ENCODE results near the gene SON. TPM values are rescaled to one million over a fixed set of nuclear protein-coding genes. Genes with fewer than 3 reads are reported as not detected.

SON gene
- total and polyA plus RNA-seq, 2 of the 13 experiments (the other 11 are each of a cell fraction or from before 2014, with no cell fraction given) = 61.3 to 78.3 TPM

DNA sequence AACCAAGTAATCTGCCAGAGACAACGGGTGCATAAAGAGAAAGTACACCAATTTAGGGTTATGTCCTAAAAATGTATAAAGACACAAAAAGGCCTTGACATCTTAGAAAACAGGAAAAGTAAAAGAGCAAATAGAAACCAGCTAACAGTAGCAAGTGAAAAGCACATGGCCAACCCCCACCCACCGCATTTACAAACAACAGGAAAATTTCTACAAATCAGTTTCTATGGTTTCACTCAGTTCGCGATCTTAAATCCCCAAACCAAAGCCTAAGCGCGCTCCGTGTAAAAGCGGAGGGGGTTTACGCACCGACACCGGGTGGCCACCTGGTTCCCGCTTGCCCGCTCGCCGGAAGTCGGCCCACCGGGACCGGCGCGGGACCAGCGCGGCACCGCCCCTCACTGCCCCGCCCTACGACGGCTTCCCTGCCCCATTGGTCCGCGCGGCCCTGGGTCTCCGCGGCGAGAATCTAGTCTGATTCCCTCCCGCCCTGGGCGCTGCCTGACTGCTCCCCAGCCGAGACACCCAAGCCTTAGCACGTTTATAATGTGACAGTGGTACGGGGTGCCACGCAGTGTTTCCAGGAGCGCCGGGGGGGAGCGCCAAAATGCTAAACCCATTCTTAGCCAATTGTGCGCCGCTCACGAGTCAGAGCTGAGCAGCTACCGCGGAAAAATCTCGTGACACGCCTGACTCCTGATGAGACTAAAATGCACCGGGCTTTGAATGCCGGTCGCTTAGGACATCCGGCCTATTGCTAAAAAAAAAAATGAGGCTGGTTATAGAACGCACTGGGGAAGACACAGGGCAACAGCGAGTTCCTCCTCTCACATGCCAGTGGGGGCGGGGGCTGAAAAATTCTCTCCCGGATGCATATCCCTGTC is 840 bp upstream of the SON start, which contains the start of gene GART (continued):
- TF ChIP-seq, protein P1, sequence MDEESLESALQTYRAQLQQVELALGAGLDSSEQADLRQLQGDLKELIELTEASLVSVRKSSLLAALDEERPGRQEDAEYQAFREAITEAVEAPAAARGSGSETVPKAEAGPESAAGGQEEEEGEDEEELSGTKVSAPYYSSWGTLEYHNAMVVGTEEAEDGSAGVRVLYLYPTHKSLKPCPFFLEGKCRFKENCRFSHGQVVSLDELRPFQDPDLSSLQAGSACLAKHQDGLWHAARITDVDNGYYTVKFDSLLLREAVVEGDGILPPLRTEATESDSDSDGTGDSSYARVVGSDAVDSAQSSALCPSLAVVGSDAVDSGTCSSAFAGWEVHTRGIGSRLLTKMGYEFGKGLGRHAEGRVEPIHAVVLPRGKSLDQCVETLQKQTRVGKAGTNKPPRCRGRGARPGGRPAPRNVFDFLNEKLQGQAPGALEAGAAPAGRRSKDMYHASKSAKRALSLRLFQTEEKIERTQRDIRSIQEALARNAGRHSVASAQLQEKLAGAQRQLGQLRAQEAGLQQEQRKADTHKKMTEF (CRISPR knock-in tag; IDR thresholded peaks at IDR 0.05) = peak; percentile 40; the same call in 1 of the 2 replicates
- peak; percentile 80 for TF ChIP-seq AGO2 (optimal IDR thresholded peaks at IDR 0.05; ENCODE audit: low read depth, low read length)
- no peak for TF ChIP-seq SETDB1 (CRISPR knock-in tag; IDR thresholded peaks at IDR 0.05; ENCODE audit: borderline replicate concordance)
- 0 out of 2 replicates have a peak, but pooled peaks have one; percentile 10 for TF ChIP-seq KDM2A (CRISPR knock-in tag; IDR thresholded peaks at IDR 0.05; ENCODE audit: borderline replicate concordance, low read depth)
- no peak for TF ChIP-seq PLSCR1 (CRISPR knock-in tag; IDR thresholded peaks at IDR 0.05; ENCODE audit: borderline replicate concordance)
- TF ChIP-seq RFXANK (CRISPR knock-in tag; IDR thresholded peaks at IDR 0.05) = no peak
- peak; percentile 20; the same call in 1 of the 2 replicates for TF ChIP-seq ZNF331 (CRISPR knock-in tag; IDR thresholded peaks at IDR 0.05)
- peak; percentile 89 for TF ChIP-seq HDAC1 (CRISPR knock-in tag; IDR thresholded peaks at IDR 0.05)
- TF ChIP-seq, protein P2, sequence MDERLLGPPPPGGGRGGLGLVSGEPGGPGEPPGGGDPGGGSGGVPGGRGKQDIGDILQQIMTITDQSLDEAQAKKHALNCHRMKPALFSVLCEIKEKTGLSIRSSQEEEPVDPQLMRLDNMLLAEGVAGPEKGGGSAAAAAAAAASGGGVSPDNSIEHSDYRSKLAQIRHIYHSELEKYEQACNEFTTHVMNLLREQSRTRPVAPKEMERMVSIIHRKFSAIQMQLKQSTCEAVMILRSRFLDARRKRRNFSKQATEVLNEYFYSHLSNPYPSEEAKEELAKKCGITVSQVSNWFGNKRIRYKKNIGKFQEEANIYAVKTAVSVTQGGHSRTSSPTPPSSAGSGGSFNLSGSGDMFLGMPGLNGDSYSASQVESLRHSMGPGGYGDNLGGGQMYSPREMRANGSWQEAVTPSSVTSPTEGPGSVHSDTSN (CRISPR knock-in tag; IDR thresholded peaks at IDR 0.05) = no peak
- TF ChIP-seq SIX1 (CRISPR knock-in tag; IDR thresholded peaks at IDR 0.05; ENCODE audit: borderline replicate concordance) = no peak
- TF ChIP-seq ZNF431 (CRISPR knock-in tag; IDR thresholded peaks at IDR 0.05; ENCODE audit: borderline replicate concordance, low read depth) = no peak
- TF ChIP-seq, protein P3, sequence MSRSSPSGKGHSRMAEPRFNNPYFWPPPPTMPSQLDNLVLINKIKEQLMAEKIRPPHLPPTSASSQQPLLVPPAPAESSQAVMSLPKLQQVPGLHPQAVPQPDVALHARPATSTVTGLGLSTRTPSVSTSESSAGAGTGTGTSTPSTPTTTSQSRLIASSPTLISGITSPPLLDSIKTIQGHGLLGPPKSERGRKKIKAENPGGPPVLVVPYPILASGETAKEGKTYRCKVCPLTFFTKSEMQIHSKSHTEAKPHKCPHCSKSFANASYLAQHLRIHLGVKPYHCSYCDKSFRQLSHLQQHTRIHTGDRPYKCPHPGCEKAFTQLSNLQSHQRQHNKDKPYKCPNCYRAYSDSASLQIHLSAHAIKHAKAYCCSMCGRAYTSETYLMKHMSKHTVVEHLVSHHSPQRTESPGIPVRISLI (CRISPR knock-in tag; IDR thresholded peaks at IDR 0.05; ENCODE audit: borderline replicate concordance) = no peak
- 0 out of 2 replicates have a peak, but pooled peaks have one; percentile 53 for TF ChIP-seq ZNF782 (CRISPR knock-in tag; IDR thresholded peaks at IDR 0.05; ENCODE audit: borderline replicate concordance)
- TF ChIP-seq, protein P4, sequence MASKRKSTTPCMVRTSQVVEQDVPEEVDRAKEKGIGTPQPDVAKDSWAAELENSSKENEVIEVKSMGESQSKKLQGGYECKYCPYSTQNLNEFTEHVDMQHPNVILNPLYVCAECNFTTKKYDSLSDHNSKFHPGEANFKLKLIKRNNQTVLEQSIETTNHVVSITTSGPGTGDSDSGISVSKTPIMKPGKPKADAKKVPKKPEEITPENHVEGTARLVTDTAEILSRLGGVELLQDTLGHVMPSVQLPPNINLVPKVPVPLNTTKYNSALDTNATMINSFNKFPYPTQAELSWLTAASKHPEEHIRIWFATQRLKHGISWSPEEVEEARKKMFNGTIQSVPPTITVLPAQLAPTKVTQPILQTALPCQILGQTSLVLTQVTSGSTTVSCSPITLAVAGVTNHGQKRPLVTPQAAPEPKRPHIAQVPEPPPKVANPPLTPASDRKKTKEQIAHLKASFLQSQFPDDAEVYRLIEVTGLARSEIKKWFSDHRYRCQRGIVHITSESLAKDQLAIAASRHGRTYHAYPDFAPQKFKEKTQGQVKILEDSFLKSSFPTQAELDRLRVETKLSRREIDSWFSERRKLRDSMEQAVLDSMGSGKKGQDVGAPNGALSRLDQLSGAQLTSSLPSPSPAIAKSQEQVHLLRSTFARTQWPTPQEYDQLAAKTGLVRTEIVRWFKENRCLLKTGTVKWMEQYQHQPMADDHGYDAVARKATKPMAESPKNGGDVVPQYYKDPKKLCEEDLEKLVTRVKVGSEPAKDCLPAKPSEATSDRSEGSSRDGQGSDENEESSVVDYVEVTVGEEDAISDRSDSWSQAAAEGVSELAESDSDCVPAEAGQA (IDR thresholded peaks at IDR 0.05; ENCODE audit: low read depth) = no peak
- TF ChIP-seq, protein P4 (CRISPR knock-in tag; IDR thresholded peaks at IDR 0.05; ENCODE audit: borderline replicate concordance) = 0 out of 2 replicates have a peak, but pooled peaks have one; percentile 52
- TF ChIP-seq ZSCAN22 (CRISPR knock-in tag; IDR thresholded peaks at IDR 0.05) = peak; percentile 40; the same call in 1 of the 2 replicates
- TF ChIP-seq POLR2A (IDR thresholded peaks at IDR 0.05; ENCODE audit: insufficient read depth in 1 of 2, low read depth in 2 of 2, low read length in 2 of 2) = peak; percentile 50 to 81
- TF ChIP-seq ETV5 (CRISPR knock-in tag; IDR thresholded peaks at IDR 0.05; ENCODE audit: borderline replicate concordance) = peak; percentile 82

Measured in HepG2 (cell line).